Stimulated activated CD4-positive, alpha-beta T cell treated with anti-CD3 and anti-CD28 coated beads, TNF-alpha, amount 100 ng/mL, for 1 hour (primary cell): Measurements from ENCODE around the gene SPTB.
A peak's percentile ranks its signal among the peaks of the same experiment; 100 is the strongest.
"Not testable (repeated sequence)": the region's sequence is repeated elsewhere in the genome, so short reads cannot be mapped to it uniquely, and the experiment has no call there.

Source experiments
- DNase-seq, 3 donors: peaks; one replicate each; pipeline ENCODE4 v3.0.0-alpha.2; 2020; ENCODE audit warnings: low read depth in 3 of 3, low spot score in 1 of 3

Gene SPTB

DNA sequence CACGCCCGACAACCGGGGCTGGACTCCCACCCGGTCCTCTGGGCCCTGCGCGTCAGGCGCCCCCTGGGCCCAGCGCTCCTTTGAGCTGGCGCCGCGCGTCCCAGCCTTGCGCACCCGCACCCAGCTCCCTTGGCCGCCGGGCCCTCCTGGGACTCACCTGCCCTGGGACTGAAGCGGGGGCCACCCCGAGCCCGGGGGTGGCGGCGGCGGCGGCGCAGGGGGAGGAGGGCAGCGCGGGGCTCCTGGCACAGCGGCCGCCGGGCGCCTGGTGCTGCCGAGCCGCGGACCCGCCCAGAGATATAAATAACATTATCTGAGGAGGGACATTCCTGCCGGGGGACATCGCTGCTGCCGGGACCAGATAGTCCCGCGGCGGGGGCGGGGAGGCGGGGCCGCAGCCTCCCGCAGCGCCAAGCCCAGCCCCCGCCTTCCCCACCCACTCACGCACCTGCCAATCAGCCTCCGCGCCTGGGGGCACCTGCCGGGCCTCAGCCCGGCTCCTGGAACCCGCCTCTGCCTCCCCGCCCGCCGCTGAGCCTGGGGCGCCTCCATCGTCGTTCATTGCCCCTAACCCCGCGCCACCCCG, at the start of gene SPTB:
TSS of gene SPTB (minus strand) at position 273 of the 586 bp plus-strand sequence. CDS start 56,813 bp downstream, outside the sequence.
- peak in 2 of 3 donors; percentile 22 to 54 for DNase-seq

DNA sequence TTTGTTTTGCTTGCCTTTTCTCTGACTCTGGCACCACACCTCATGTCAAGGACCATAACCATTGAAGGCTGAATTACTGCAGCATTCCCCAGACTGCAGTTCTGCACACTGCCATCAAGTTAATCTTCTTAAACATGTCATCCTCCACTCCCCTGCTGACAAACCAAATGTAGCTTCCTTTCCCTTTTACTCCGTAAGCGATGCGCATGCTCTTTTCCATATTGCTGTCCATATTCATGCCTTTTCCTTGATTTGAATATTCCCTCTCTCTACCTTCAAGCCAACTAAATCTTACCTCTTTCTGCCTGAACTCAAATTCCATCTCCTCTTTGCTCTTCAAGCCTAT, 49.3 kb upstream of the SPTB start:
- DNase-seq = no peak

- DNase-seq = no peak
These were observed 48.7 kb upstream of the SPTB start for GRCh38 chr14:64928239-64929013.

- no peak for DNase-seq
These were observed 47.3 kb upstream of the SPTB start for GRCh38 chr14:64927031-64927430.

DNA sequence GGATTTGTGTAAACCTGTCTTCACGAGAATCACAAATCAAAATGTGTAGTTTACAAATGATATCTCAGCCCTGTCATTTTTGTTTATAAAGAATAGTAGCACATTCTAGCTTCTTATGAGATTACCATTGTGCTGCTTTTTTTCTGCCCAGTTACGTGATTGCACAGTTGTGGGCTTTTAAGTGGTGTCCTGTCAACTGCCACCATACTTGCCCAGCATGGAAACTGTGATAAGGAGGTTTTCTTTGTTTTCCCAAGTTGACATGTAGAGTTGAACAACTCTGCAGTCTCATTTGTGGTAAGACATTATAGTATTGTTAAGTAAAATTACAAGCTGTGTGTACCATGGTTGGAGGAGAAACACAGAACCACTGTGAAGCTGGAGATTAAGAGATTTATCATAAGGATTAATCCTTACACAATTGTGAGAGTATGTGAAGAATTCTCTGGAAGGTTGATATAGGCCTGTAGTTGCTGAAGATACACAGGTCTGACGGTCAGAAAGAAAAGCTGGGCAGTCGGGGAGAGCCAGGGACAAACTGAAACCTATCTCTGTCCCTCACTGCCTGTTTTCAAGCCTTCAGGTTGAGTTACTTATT, 46.8 kb upstream of the SPTB start:
- no peak for DNase-seq

DNA sequence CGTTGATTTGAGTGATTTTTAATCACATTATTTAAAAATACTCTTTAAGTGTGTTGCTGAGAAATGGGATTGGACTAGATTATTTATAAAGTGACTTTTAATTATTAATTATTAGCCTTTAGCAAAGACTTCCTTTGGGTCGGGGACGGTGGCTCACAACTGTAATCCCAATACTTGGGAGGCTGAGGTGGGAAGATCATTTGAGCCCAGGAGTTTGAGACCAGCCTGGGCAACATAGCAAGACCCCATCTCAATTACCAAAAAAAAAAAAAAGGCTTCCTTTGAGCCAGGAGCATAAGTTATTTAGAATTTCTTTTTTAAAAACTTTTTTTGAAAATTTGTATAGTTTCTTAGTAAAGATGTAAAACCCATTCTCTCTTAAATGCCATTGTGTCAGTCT, 43.3 kb upstream of the SPTB start:
- no peak for DNase-seq

DNA sequence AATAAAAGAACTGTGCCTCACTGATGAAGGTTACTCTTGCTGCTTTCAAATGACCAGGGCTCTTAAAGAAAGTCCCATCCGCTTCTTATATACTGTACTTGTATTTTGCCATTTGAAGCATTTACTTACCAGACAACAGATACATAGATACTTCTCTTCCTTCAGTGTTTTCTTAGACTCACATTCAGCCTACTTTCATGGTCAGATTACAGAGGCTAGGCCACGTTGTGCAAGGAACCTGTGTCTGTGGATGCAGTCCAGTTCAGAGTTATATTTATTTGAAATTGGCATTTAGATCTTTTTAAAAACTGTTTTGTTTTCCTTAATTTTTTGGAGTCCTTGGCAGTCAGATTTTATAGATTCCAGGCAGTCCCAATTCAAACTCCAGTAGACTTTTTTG, 40.8 kb upstream of the SPTB start:
- DNase-seq = no peak

DNA sequence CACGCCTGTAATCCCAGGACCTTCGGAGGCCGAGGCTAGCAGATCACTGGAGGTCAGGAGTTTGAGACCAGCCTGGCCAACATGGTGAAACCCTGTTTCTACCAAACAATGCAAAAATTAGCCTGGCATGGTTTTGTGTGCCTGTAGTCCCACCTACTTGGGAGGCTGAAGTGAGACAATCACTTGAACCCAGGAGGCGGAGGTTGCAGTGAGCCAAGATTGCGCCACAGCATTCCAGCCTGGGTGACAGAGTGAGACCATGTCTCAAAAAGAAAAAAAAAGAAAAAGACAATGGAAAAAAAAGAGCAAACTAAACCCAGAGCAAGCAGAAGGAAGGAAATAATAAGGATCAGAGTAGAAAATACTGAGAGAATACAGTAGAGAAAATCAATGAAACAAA, 39.9 kb upstream of the SPTB start:
- DNase-seq = no peak

DNA sequence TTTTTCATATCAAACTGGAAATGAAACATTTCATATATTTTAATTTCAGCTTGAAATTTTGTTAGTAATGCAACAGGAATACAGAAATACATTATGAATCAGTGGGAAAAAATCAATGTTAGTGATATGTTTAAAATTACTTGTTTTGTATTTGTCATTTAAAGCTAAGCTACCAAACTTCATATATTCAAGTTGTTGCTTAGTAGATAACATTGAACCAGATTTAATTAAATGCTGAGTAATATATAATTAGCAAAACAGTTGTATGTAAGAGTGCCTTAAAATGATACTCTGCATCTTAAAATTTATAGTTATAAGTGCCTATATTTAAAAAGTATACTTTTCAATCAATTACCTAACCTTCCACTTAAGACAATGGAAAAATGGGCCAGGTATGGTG, 39.5 kb upstream of the SPTB start:
- no peak for DNase-seq

GRCh38 chr14:64918216-64918615, 38.5 kb upstream of the SPTB start:
- DNase-seq = no peak

DNA sequence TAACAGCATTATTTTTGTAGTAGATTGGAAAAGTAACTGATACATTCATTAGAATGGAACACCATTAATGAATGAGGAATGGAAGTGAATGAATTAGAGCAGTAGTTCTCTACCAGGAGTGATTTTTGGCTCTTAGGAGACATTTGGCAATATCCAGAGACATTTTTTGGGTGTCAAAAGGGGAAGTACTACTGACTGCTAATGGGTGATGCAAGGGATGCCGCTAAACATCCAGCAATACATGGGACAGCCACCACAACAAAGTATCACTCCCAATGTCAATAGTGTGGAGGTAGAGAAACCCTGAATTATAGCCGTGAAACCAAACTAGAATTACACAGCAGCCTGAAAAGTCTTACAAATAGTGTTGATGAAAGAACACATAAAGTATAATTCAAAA, 36.1 kb upstream of the SPTB start:
- DNase-seq = no peak

- DNase-seq = no peak
These were observed 35.3 kb upstream of the SPTB start for GRCh38 chr14:64915029-64915424.

GRCh38 chr14:64914237-64915028, 34.7 kb upstream of the SPTB start, which contains the start of gene CHURC1:
Gene CHURC1 (plus strand): TSS chr14:64914455. CDS start chr14:64914496, 41 bp downstream.
- DNase-seq = peak; percentile 87 to 95 (median 91)

DNA sequence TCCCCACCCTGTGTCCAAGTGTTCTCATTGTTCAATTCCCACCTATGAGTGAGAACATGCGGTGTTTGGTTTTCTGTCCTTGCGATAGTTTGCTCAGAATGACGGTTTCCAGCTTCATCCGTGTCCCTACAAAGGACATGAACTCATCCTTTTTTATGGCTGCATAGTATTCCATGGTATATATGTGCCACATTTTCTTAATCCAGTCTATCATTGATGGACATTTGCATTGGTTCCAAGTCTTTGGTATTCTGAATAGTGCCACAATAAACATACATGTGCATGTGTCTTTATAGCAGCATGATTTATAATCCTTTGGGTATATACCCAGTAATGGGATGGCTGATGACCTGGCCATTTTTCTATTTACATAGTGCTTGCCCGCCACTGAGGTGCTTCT, 33.8 kb upstream of the SPTB start:
- DNase-seq = not testable (repeated sequence)

GRCh38 chr14:64912261-64912660, 32.6 kb upstream of the SPTB start:
- DNase-seq = no peak

- DNase-seq = no peak
These were observed 31.3 kb upstream of the SPTB start for GRCh38 chr14:64910847-64911495.

DNA sequence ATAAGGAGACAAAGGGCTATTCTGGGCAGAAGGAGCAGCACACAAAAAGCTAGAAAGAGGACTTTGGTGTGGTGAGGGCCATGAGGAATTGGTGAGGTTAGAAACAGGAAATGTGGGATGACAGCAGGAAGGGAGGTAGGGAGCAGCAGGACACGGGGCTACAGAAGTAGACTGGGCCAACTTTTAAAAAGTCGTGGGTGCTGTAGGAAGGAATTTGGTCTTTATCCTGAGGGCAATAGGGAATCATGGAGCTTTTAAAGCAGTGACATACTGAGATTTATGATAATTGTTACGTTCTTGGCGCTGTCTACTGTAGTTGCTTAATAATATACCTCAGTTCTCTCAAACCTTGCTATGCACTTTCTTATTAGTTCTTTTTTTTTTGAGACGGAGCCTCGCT, 26.3 kb upstream of the SPTB start:
- DNase-seq = no peak

DNA sequence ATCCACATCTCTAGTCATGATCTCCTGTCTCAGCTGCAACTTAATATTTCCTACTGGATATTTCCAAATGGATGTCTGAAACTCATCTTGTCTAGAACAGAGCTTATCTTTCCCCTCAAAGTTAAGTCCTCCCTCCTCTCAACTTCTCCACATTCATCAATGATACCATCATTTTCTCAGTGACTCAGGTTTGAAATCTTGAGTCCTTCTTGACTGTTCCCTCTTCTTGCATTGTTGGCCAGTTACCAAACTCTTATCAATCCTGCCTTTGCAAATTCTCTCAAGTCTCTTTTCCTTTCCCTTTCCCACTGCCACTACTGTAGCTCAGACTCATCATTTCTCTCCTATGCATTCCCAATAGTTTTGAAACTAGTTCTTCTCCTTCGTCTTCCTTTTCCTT, 20.3 kb upstream of the SPTB start:
- no peak for DNase-seq

- DNase-seq = peak in 1 of 3 donors; percentile 17
These were observed 12.2 kb upstream of the SPTB start for GRCh38 chr14:64891839-64892375.

DNA sequence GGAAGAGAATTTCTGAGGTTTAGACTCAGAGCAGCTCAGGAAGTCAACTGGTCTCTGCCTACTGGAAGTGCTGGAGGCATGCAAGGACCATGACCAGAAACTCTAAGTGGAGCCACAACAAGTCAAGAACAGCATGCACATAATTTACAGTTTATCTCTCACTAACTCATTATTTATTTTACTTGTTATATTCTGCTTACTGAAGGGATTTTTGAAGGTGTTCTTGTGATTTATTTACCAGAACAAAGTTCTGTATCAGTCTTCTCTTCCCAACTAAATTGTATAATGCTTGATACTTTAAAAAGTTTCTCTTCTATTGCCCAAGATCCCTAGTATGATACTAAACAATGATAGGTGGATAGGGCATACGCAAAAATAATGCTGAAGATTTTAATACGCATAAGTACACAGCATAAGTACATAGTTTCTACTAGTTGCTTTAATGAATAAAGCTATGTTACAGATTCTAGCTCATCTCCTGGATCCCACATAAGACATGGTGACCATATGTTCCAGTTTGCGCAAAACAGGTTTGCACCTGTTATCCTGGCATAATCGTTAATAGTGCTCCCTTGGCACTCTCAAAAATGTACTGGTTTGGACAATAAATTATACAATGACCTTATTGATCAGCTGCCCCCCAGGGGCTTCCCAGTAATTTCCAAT, 11.6 kb upstream of the SPTB start:
- no peak for DNase-seq
